Endothelial cell (in vitro differentiated cells): Measurements from ENCODE around the gene AK9. TPM values are rescaled to one million over a fixed set of nuclear protein-coding genes. Genes with fewer than 3 reads are reported as not detected.
"Not testable (repeated sequence)": the region's sequence is repeated elsewhere in the genome, so short reads cannot be mapped to it uniquely, and the experiment has no call there.

ENCODE experiments used
- DNase-seq: peaks from one replicate; pipeline ENCODE4 v3.0.0; 2021; ENCODE audit warnings: low spot score
- H3K27ac Mint-ChIP-seq: one replicate; pipeline ENCODE4 v1.8.0; 2021; ENCODE audit warnings: mixed read lengths, inconsistent platforms; ENCODE audit not compliant: unreplicated experiment
- H3K27me3 Mint-ChIP-seq: one replicate; pipeline ENCODE4 v1.8.0; 2021; ENCODE audit warnings: mild to moderate bottlenecking, moderate library complexity, mixed read lengths, inconsistent platforms; ENCODE audit not compliant: unreplicated experiment
- H3K36me3 Mint-ChIP-seq: one replicate; pipeline ENCODE4 v1.8.0; 2021; ENCODE audit warnings: mild to moderate bottlenecking, low read depth, mixed read lengths, inconsistent platforms; ENCODE audit not compliant: unreplicated experiment
- H3K4me1 Mint-ChIP-seq: one replicate; pipeline ENCODE4 v1.8.0; 2021; ENCODE audit warnings: mild to moderate bottlenecking, mixed read lengths, inconsistent platforms; ENCODE audit not compliant: unreplicated experiment
- H3K4me3 Mint-ChIP-seq: one replicate; pipeline ENCODE4 v1.8.0; 2021; ENCODE audit warnings: mild to moderate bottlenecking, mixed read lengths, inconsistent platforms; ENCODE audit not compliant: unreplicated experiment
- H3K9me3 Mint-ChIP-seq: one replicate; pipeline ENCODE4 v1.8.0; 2021; ENCODE audit warnings: mixed read lengths, inconsistent platforms; ENCODE audit not compliant: unreplicated experiment
- CTCF ChIP-seq: fragments of 200-600 bp; sonication (generic); IDR thresholded peaks from one replicate; pipeline ENCODE4 v1.5.0; 2021; ENCODE audit warnings: antibody characterized with exemption; ENCODE audit not compliant: unreplicated experiment
- total RNA-seq: library from RNA; stranded (reverse); fragmentation: NEBNext Ultra II Directional; extraction: Animal tissue kit (Norgen Biotek cat#: 25700); gene quantifications from one replicate; pipeline ENCODE4 v1.2.1, GENCODE V29; 2021; ENCODE audit not compliant: unreplicated experiment

Gene AK9
- total RNA-seq, 1 donor from 2014 or later, result 3.5 TPM

DNA sequence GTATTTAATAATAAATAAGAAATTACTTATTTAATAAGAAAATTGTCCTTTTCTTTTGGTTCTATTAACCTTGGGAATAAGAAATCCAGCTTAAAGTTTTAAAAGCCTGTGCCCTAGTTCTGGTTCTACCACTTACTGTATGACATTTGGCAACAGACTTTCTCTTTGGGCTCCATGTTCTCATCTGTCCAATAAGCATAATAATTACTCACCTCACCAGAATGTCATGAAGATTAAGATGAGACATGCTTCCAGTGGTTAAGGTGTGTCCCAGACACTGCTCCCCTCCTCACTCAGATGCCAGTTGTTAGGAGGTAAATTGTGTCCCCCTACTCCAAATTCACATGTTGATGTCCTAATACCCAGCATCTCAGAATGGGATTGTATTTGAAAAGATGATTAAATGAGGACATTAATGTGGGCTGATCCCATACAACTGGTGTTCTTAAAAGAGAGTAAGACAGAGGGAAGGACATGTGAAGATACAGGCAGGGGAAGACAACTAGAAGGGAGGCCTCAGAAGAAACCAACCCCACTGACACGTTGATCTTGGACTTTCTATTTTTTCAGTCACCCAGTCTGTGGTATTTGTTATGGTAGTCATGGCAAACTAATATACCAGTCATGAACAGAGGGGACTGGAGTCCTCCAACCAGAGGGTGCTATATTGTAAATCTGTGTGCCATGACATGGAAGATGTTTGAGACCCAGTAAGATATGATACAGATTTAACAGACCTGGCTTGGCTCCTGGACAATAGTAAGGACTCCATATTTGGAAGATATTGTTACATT lies 229.1 kb downstream of the AK9 start:
- no peaks in the 10 kb centered on the region for H3K27me3 Mint-ChIP-seq
- H3K36me3 Mint-ChIP-seq, result no peaks in the 10 kb centered on the region
- H3K27ac Mint-ChIP-seq, result no peak overlapping the region
- DNase-seq, result no peak
- no peaks in the 10 kb centered on the region for H3K9me3 Mint-ChIP-seq
- no peaks in the 10 kb centered on the region for H3K4me1 Mint-ChIP-seq
- TF ChIP-seq CTCF, result no peak
- no peak overlapping the region for H3K4me3 Mint-ChIP-seq

DNA sequence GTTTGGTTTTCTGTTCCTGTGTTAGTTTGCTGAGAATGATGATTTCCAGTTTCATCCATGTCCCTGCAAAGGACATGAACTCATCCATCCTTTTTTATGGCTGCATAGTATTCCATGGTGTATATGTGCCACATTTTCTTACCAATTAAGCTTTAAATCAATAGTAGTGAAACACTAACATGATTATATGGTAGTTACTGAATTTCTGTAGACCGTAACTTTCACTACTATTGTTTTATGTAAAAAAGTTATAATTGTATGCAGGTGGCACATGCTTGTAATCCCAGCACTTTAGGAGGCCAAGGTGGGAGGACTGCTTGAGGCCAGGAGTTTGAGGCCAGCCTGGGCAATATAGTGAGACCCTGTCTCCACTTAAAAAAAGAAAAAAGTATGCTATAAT lies 229.8 kb downstream of the AK9 start:
- H3K9me3 Mint-ChIP-seq, H3K36me3 Mint-ChIP-seq, H3K4me3 Mint-ChIP-seq, DNase-seq, H3K4me1 Mint-ChIP-seq, H3K27me3 Mint-ChIP-seq, H3K27ac Mint-ChIP-seq: not testable (repeated sequence)

DNA sequence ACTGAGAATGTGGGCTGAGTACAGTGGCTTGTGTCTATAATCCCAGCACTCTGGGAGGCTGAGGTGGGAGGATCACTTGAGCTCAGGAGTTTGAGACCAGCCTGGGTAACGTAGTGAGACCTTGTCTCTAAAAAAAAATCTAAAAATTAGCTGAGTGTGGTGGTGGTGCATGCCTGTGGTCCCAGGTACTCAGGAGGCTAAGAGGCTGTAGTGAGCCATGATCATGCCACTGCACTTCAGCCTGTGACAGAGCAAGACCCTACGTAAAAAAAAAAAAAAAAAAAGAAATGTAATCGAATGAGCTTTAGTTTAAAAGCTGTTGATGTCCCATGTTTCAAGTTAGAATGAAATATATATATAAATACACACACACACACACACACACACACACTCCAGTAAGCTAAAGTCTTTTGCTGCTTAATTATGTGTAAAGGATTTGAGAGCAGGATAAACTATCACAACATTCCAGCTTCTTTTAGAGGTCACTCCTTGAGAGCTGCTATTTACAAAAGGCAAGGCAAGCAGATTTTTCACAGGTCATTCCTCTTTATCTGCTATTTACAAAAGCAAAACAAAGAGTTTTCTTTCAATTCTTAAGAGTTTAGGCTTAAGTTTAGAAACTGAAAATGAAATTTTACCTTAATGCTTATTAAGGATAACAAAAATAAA lies 230.7 kb downstream of the AK9 start:
- no peak overlapping the region for H3K27ac Mint-ChIP-seq
- H3K4me1 Mint-ChIP-seq, result peaks cover under 1% of the 10 kb centered on the region
- H3K27me3 Mint-ChIP-seq, result peaks cover 6% of the 10 kb centered on the region
- no peak for TF ChIP-seq CTCF
- H3K4me3 Mint-ChIP-seq, result no peak overlapping the region
- H3K36me3 Mint-ChIP-seq, result no peaks in the 10 kb centered on the region
- no peaks in the 10 kb centered on the region for H3K9me3 Mint-ChIP-seq
- DNase-seq, result no peak

DNA sequence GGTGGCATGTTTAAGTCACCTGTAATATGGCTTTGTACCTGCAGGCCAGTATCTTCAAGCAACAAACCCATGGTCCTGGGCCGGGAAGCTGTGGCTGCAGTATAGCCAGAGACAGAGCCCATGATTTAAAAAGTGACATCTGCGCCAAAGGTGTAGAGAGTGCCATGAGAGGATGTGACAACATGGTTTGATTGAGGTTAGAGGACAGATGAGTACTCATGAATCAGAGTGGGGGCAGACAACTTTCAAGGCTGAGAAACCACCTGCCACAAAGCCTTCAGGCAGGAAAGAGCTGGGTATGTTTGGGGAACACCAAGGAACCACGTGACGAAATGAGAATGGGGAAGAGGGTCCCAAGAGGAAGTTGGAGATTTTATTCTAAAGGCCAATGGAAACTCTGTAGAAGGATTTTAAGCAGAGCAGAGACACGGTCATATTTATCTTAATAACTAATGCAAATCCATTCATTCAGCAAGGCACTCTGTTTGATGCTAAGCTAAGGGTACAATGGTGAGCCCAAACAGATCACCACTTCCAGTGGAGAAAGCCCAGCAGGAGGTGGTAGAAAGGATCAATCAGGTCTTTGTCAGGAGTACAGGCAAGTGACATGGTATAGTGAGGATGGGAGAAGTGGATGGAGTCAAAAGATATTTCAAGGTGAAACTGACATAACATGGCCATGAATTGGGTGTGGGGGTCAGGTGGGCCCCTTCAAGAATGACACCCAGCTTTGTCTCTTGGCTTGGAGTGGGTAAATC lies 232.0 kb downstream of the AK9 start:
- Mint-ChIP-seq H3K9me3 (no peaks in the 10 kb centered on the region), H3K36me3 (no peaks in the 10 kb centered on the region), H3K4me3 (no peak overlapping the region), H3K4me1 (peaks cover 2% of the 10 kb centered on the region), H3K27me3 (peaks cover 14% of the 10 kb centered on the region), H3K27ac (no peak overlapping the region)
- no peak for TF ChIP-seq CTCF
- no peak for DNase-seq

GRCh38 chr6:109457562-109457996 lies 233.4 kb downstream of the AK9 start:
- TF ChIP-seq CTCF, result no peak

More at GRCh38 chr6:109457562-109457996, 233.4 kb downstream of the AK9 start:
- no peak overlapping the region for H3K27ac Mint-ChIP-seq
- DNase-seq, result no peak
- H3K27me3 Mint-ChIP-seq, result peaks cover 14% of the 10 kb centered on the region
- H3K4me1 Mint-ChIP-seq, result peaks cover 2% of the 10 kb centered on the region
- no peak overlapping the region for H3K4me3 Mint-ChIP-seq
- H3K9me3 Mint-ChIP-seq, result no peaks in the 10 kb centered on the region
- H3K36me3 Mint-ChIP-seq, result no peaks in the 10 kb centered on the region
